GM19238 (cell line): ENCODE measurements around the gene RGL1.

ENCODE experiments used
- DNase-seq: peaks from one replicate; pipeline ENCODE4 v3.0.0; 2011; ENCODE audit warnings: low spot score; ENCODE audit not compliant: insufficient read length

The RGL1 gene

GRCh38 chr1:183887826-183888819 is 83.2 kb downstream of the RGL1 start:
- no peak for DNase-seq

GRCh38 chr1:183889095-183889494 is 84.2 kb downstream of the RGL1 start:
- no peak for DNase-seq

GRCh38 chr1:183891158-183891856 is 86.4 kb downstream of the RGL1 start:
- DNase-seq: no peak

GRCh38 chr1:183892351-183892793 is 87.5 kb downstream of the RGL1 start:
- no peak for DNase-seq

GRCh38 chr1:183893561-183894289 is 88.8 kb downstream of the RGL1 start:
- no peak for DNase-seq

- DNase-seq: no peak
These were observed 89.3 kb downstream of the RGL1 start for GRCh38 chr1:183894290-183894565.

GRCh38 chr1:183896466-183897048 is 91.6 kb downstream of the RGL1 start:
- DNase-seq: no peak

- no peak for DNase-seq
These were observed 93.1 kb downstream of the RGL1 start for GRCh38 chr1:183898001-183898396.

GRCh38 chr1:183898610-183899009 is 93.7 kb downstream of the RGL1 start:
- DNase-seq: no peak

- no peak for DNase-seq
These were observed 96.9 kb downstream of the RGL1 start for GRCh38 chr1:183901748-183902330.

GRCh38 chr1:183903101-183903500 is 98.2 kb downstream of the RGL1 start:
- DNase-seq: no peak

- DNase-seq: no peak
These were observed 100.7 kb downstream of the RGL1 start for GRCh38 chr1:183905508-183906113.

- DNase-seq: no peak
These were observed 102.2 kb downstream of the RGL1 start for GRCh38 chr1:183907070-183907469.

GRCh38 chr1:183908079-183908478 is 103.2 kb downstream of the RGL1 start:
- no peak for DNase-seq

- DNase-seq: no peak
These were observed 104.8 kb downstream of the RGL1 start for GRCh38 chr1:183909672-183910071.

GRCh38 chr1:183910845-183911244 is 105.9 kb downstream of the RGL1 start:
- DNase-seq: no peak

- DNase-seq: peak; percentile 42
These were observed 106.4 kb downstream of the RGL1 start for GRCh38 chr1:183911285-183911684.

- no peak for DNase-seq
These were observed 107.5 kb downstream of the RGL1 start for GRCh38 chr1:183912265-183912886.

GRCh38 chr1:183913567-183913993 is 108.7 kb downstream of the RGL1 start:
- DNase-seq: no peak

- no peak for DNase-seq
These were observed 109.4 kb downstream of the RGL1 start for GRCh38 chr1:183914276-183914675.
